H1 (cell line): Measurements from ENCODE around the gene GREB1L. TPM values are rescaled to one million over a fixed set of nuclear protein-coding genes. Genes with fewer than 3 reads are reported as not detected.

Experiments used
- ATF2 ChIP-seq: IDR thresholded peaks from 2 replicates; pipeline ENCODE4 v1.6.1; 2012; ENCODE audit warnings: low read length, inconsistent platforms
- CBX8 ChIP-seq: fragments of 300-800, 300-1000 bp; sonication (generic); IDR thresholded peaks from 2 replicates; pipeline ENCODE4 v1.7.1; 2016; ENCODE audit warnings: low read depth, low read length, borderline replicate concordance
- CHD7 ChIP-seq: fragments of 300-600 bp; sonication (generic); IDR thresholded peaks from 2 replicates; pipeline ENCODE4 v1.7.1; 2012; ENCODE audit warnings: low read length, moderate library complexity, mild to moderate bottlenecking, inconsistent platforms; ENCODE audit not compliant: insufficient replicate concordance
- CTBP2 ChIP-seq: IDR thresholded peaks from 2 replicates; pipeline ENCODE4 v1.7.0; 2011; ENCODE audit warnings: borderline replicate concordance, mild to moderate bottlenecking, moderate library complexity, mixed read lengths, low read length; ENCODE audit not compliant: insufficient read depth, insufficient read length
- EGR1 ChIP-seq: IDR thresholded peaks from 2 replicates; pipeline ENCODE4 v1.6.1; 2011; ENCODE audit warnings: low read depth, low read length, borderline replicate concordance
- EZH2 ChIP-seq: fragments of 200-600 bp; sonication (generic); IDR thresholded peaks from 2 replicates; pipeline ENCODE4 v1.7.1; 2012; ENCODE audit warnings: low read depth, mild to moderate bottlenecking, moderate library complexity, low read length, inconsistent platforms; ENCODE audit not compliant: severe bottlenecking
- MAX ChIP-seq: IDR thresholded peaks from 2 replicates; pipeline ENCODE4 v1.6.1; 2012; ENCODE audit warnings: inconsistent platforms
- POLR2A ChIP-seq, 2 experiments: IDR thresholded peaks; 1 replicate in 1 of 2; 2 replicates in 1 of 2; pipeline ENCODE4 v1.6.1; 2011; ENCODE audit warnings: low read depth in 2 of 2, low read length in 2 of 2, mild to moderate bottlenecking in 2 of 2; ENCODE audit errors: control extremely low read depth in 1 of 2
- TEAD4 ChIP-seq: IDR thresholded peaks from 2 replicates; pipeline ENCODE4 v1.6.1; 2012; ENCODE audit warnings: low read depth, low read length, inconsistent platforms, mixed read lengths
- polyA plus RNA-seq, 7 experiments: library from polyadenylated mRNA; depleted of rRNA in 3 of 7; stranded (reverse) in 5 of 7; unstranded in 2 of 7; fragments of >200 nt in 5 of 7; fragments of 200-250 nt in 2 of 7; gene quantifications; 1 replicate in 5 of 7; 2 replicates in 1 of 7; 4 replicates in 1 of 7; pipeline versions ENCODE4 v1.2.1 to v1.2.3, GENCODE V29; 2011 to 2013; ENCODE audit warnings: missing spikeins in 2 of 7, mixed read lengths in 2 of 7
- total RNA-seq: library from RNA; stranded (reverse); fragmentation: NEBNext Ultra II Directional; extraction: Animal tissue kit (Norgen Biotek cat#: 25700); gene quantifications from 2 replicates; pipeline ENCODE4 v1.2.1, GENCODE V29; 2021

GREB1L gene
- total and polyA plus RNA-seq, 2 of the 8 experiments (the other 6 are each of a cell fraction or from before 2014, with no cell fraction given) = 0.34 to 1.6 TPM

- TF ChIP-seq CHD7 (no peak), POLR2A (IDR thresholded peaks at IDR 0.05; ENCODE audit: control extremely low read depth in 1 of 2, low read depth in 2 of 2, low read length in 2 of 2) (no peak), ATF2 (no peak), TEAD4 (no peak), CTBP2 (no peak), EZH2 (no peak), EGR1 (no peak), CBX8 (no peak), MAX (no peak)
These were observed 248.7 kb downstream of the GREB1L start (continued) for GRCh38 chr18:21490748-21491147.
